HPDE6-E6E7 (cell line): ENCODE measurements around the gene FEV.

ENCODE experiments used
- DNase-seq: peaks from one replicate; pipeline ENCODE4 v3.0.0; 2011; ENCODE audit warnings: missing footprints; ENCODE audit errors: extremely low spot score

FEV gene

GRCh38 chr2:218993345-218994315 is 8.6 kb upstream of the FEV start, which contains the start of gene CRYBA2:
TSS of gene CRYBA2 (minus strand) at chr2:218993422. CDS start at chr2:218993176, 246 bp downstream.
- no peak for DNase-seq

- DNase-seq = no peak
Measured at GRCh38 chr2:218992703-218993344, 7.8 kb upstream of the FEV start.

GRCh38 chr2:218992196-218992595 is 7.2 kb upstream of the FEV start:
- no peak for DNase-seq

DNA sequence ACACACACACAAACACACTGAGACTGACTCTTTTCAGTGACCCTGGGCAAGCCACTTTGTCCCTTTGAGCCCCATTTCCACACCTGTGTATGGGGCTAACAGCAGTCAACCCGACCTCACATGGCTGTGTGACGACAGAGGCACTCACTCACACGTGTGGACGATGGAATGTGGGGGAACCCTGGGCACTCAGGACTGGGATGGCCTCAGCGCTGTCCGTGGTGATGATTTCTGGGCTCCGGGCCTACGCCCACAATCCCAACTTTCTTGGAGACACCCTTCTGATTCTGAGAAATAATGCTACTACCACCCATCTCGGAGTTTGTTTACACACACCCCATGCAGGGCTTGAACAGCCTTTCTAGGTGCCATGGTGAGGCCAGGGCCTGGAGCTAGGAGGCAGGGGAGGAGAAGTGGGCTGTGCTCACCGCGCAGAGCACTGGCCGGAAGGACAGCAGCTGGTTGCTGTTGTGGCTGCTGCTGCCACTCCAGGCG is 6.7 kb upstream of the FEV start:
- DNase-seq = no peak

DNA sequence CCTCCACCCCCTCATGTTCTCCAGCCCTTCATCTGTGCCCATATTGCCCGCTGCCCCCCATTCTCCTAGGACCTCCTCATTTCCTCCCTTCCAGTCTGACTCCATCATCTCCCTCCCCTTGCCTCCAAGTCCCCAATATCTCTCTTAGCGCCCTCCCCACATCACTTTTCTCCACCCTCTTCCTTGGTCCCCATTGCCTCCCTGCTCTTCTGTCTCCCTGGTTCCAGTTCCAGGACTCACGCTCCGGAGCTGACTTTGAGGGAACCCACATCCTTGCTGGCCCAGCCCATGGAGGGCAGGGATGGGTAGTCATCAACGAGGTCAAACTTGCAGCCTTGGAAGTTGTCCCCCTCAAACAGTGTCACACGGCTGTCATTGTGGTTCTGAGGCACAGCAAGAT is 5.6 kb upstream of the FEV start:
- DNase-seq = no peak

- DNase-seq = no peak
Measured at GRCh38 chr2:218990052-218990451, 5.1 kb upstream of the FEV start.

DNA sequence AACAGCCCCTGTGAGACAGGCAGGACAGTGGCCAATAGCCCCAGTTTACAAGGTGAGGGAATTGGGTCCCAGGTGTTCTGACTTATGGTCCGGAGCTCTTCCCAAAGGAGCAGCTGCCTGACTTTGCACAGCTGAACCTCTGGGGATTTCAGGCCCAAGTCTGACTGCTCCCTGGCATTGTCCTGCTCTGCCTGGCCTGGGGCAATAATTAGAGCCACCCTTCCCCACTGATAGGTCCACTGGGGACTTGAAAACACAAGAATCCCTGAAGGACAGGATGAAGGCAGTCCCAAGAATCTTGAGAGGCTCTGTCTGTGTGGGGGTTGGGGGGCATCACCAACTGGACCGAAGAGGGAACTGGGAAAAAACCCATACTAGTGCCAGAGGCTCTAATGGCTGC is 3.7 kb upstream of the FEV start:
- DNase-seq = no peak

GRCh38 chr2:218988164-218988563 is 3.2 kb upstream of the FEV start:
- no peak for DNase-seq

- no peak for DNase-seq
Measured at GRCh38 chr2:218986148-218986761, 1.3 kb upstream of the FEV start.

- DNase-seq = no peak
Measured at GRCh38 chr2:218985325-218986091, 524 bp upstream of the FEV start.

DNA sequence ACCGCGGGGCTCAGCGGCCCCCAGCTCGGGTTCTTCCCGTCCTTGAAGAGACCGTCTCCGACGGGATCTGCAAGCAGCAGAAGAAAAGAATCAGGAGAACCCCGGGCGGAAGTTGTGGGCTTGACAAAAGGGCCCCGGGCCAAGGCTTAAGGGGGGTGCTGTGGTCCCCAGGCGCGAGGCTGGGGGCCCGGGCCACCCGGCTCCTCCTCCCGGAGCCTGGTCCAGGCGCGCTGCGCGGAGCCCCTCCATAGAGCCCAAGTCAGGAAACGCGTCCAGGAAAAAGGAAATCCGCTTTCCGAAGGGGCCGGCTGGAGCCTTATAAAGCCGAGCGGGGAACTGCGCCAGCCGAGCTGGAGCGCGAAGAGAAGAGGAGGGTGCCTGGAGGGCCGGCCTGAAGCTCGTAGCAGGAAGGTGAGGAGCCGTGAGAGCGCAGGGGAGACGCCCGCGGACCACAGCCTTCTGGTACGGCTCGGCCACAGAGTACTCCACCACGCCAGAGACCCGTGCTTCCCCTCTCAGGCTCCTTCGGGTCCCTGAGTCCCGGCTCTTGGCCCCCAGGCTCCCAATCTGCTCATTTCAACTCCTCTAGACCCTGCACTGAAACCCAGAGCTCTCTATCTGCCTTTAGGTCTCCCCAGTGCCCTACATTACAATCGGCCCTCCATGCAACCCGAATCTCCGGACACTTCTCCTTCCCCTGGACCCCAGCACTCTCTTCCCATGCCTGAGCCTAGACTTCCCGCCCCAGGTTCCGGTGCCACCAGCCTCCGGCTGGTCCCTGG is 554 bp downstream of the FEV start:
- DNase-seq = no peak

- no peak for DNase-seq
Measured at GRCh38 chr2:218983934-218984238, 1.1 kb downstream of the FEV start.

- no peak for DNase-seq
Measured at GRCh38 chr2:218983263-218983933, 1.6 kb downstream of the FEV start.

DNA sequence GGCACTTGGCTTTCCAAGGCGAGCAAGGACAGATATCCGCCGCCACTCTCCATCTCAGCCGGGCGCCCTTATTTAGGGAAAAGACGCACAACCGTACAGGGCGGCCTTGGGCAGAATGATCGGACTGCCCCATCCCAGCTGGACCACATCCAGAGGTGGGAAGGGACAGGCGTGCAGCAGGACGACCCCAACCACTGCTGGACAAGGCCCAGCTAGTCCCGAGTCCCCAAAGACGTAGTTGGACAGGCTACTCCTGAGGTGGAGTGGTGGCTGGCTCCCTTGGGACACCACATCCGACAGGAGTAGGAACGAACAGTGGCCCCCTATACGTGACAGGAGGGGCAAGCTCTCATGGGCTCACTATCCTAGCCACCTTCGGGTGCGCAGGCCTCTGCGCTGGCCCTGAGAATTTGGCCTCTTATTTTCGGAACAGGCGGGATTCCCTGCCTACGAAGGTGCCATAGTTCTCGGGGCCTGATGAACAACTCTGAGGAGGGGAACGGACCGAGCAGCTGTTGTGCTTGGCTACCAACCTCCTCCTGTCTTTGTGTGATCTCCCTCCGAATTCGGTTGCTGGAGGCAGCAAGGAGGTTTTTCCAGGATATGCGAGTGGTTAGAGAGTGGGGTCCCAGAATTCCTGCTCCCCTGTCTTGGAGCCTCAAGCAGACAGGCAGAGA is 2.3 kb downstream of the FEV start:
- DNase-seq = no peak

GRCh38 chr2:218981881-218982585 is 3.0 kb downstream of the FEV start:
- DNase-seq = no peak

GRCh38 chr2:218981390-218981880 is 3.5 kb downstream of the FEV start:
- DNase-seq = no peak

GRCh38 chr2:218980735-218981389 is 4.1 kb downstream of the FEV start:
- no peak for DNase-seq
